PC-3 (cell line): ENCODE measurements around the gene PYROXD2. TPM values are rescaled to one million over a fixed set of nuclear protein-coding genes. Genes with fewer than 3 reads are reported as not detected.

Source experiments
- ATAC-seq: fragments of 200-7000 bp; cut with Tn5 transposase; 2 replicates; pipeline ENCODE4 v1.9.1; 2020; ENCODE audit warnings: mild to moderate bottlenecking, moderate library complexity
- BruUV-seq: library from RNA; stranded (reverse); fragments of 400-500 nt; replicated peaks from 2 replicates; lab custom pipeline; 2021; lab: Mats Ljungman, UMichigan
- CTCF ChIA-PET: fragments of 300-600 bp; sonication (Branson Sonifier 250); formaldehyde crosslinking; loops from one replicate; lab custom pipeline; 2022; ENCODE audit warnings: antibody characterized with exemption; lab: Charles Lee
- POLR2A ChIA-PET: fragments of 300-600 bp; sonication (Branson Sonifier 250); formaldehyde crosslinking; loops from one replicate; lab custom pipeline; 2022; ENCODE audit warnings: antibody characterized with exemption; ENCODE audit not compliant: unreplicated experiment; lab: Charles Lee
- DNase-seq: peaks from one replicate; pipeline ENCODE4 v3.0.0-alpha.2; 2015
- H2AFZ ChIP-seq: fragments of 300-600 bp; sonication (generic); 2 replicates; pipeline ENCODE4 v1.6.0; 2016; ENCODE audit warnings: antibody characterized with exemption, low read length
- H3F3A ChIP-seq: fragments of 300-600 bp; sonication (generic); one replicate; pipeline ENCODE4 v1.6.0; 2017; ENCODE audit warnings: antibody characterized with exemption, low read length, control low read depth, mild to moderate bottlenecking; ENCODE audit not compliant: unreplicated experiment
- H3K27ac ChIP-seq: fragments of 300-600 bp; sonication (generic); 2 replicates; pipeline ENCODE4 v1.5.1; 2016; ENCODE audit warnings: mild to moderate bottlenecking, low read length
- H3K27me3 ChIP-seq: fragments of 300-600 bp; sonication (generic); 2 replicates; pipeline ENCODE4 v1.6.1; 2016; ENCODE audit warnings: low read length, mixed read lengths
- H3K36me3 ChIP-seq: fragments of 300-600 bp; sonication (generic); 2 replicates; pipeline ENCODE4 v1.6.1; 2016; ENCODE audit warnings: low read depth, mixed run types, low read length, mixed read lengths
- H3K4me1 ChIP-seq: fragments of 300-600 bp; sonication (generic); 2 replicates; pipeline ENCODE4 v1.5.1; 2016; ENCODE audit warnings: low read length; ENCODE audit not compliant: insufficient read depth
- H3K4me2 ChIP-seq: fragments of 300-600 bp; sonication (generic); 2 replicates; pipeline ENCODE4 v1.6.0; 2016; ENCODE audit warnings: low read length
- H3K4me3 ChIP-seq: fragments of 300-600 bp; sonication (generic); 2 replicates; pipeline ENCODE4 v1.5.1; 2016; ENCODE audit warnings: mild to moderate bottlenecking, low read length, mixed read lengths
- H3K79me2 ChIP-seq: fragments of 300-600 bp; sonication (generic); 2 replicates; pipeline ENCODE4 v1.6.1; 2017; ENCODE audit warnings: low read length, mixed read lengths
- H3K9ac ChIP-seq: fragments of 300-600 bp; sonication (generic); 2 replicates; pipeline ENCODE4 v1.6.0; 2016; ENCODE audit warnings: mild to moderate bottlenecking, low read length
- H3K9me2 ChIP-seq: fragments of 300-600 bp; sonication (generic); replicated peaks from 2 replicates; pipeline ENCODE4 v1.6.1; 2016; ENCODE audit warnings: mixed run types, low read length, mixed read lengths
- H3K9me3 ChIP-seq: fragments of 300-600 bp; sonication (generic); 2 replicates; pipeline ENCODE4 v1.6.1; 2016; ENCODE audit warnings: low read length, mixed read lengths
- H4K20me1 ChIP-seq: fragments of 300-600 bp; sonication (generic); 2 replicates; pipeline ENCODE4 v1.6.1; 2016; ENCODE audit warnings: low read length, mixed read lengths
- CTCF ChIP-seq: fragments of 300-600 bp; sonication (generic); conservative IDR thresholded peaks from 2 replicates; pipeline ENCODE4 v1.5.1; 2017; ENCODE audit warnings: antibody characterized with exemption, low read depth, mild to moderate bottlenecking, low read length
- EZH2 ChIP-seq: fragments of 300-600 bp; sonication (generic); IDR thresholded peaks from one replicate; pipeline ENCODE4 v1.6.1; 2017; ENCODE audit warnings: antibody characterized with exemption, mild to moderate bottlenecking, low read length; ENCODE audit not compliant: unreplicated experiment
- EZH2phosphoT487 ChIP-seq: fragments of 300-600 bp; sonication (generic); IDR thresholded peaks from 2 replicates; pipeline ENCODE4 v1.6.1; 2018; ENCODE audit warnings: mild to moderate bottlenecking, antibody characterized with exemption, low read length, borderline replicate concordance
- intact Hi-C: fragments of 100-400 bp; cut with micrococcal nuclease; formaldehyde crosslinking; loops from 2 replicates; pipeline ENCODE4 v1.9.0; 2023
- total RNA-seq: library from RNA; depleted of rRNA; stranded (reverse); fragments of >200 nt; gene quantifications from 2 replicates; pipeline ENCODE4 v1.2.3, GENCODE V29; 2014

Gene PYROXD2
- total RNA-seq, 1 experiment from 2014 or later = 3.1 TPM

- no peaks in the 10 kb centered on the region for H3K79me2 ChIP-seq
- H3K4me3 ChIP-seq = no peak overlapping the region
- no peak overlapping the region for H3K27ac ChIP-seq
- H2AFZ ChIP-seq = no peak overlapping the region
- H3K4me1 ChIP-seq = no peaks in the 10 kb centered on the region
- ATAC-seq (no peak), DNase-seq (no peak)
- H3K4me2 ChIP-seq = no peak overlapping the region
- BruUV-seq = no TSS peak
- intact Hi-C loops = no loop called here
- no peaks in the 10 kb centered on the region for H3K27me3 ChIP-seq
- TF ChIP-seq EZH2phosphoT487 (no peak), EZH2 (no peak), CTCF (no peak)
- no peaks in the 10 kb centered on the region for H3K9me2 ChIP-seq
- H3K9me3 ChIP-seq = no peaks in the 10 kb centered on the region
- H3K9ac ChIP-seq = no peak overlapping the region
- H4K20me1 ChIP-seq = no peaks in the 10 kb centered on the region
- no peaks in the 10 kb centered on the region for H3K36me3 ChIP-seq
- ChIA-PET POLR2A (interaction anchor here (0.6 kb wide), 1 partner anchor 13 kb away, joined by 3 read pairs; no protein-coding TSS in a partner anchor), CTCF (no interaction called here)
- no peaks in the 10 kb centered on the region for H3F3A ChIP-seq
These were observed 23.9 kb downstream of the PYROXD2 start for GRCh38 chr10:98391065-98391464.

- Histone ChIP-seq H3K36me3 (no peaks in the 10 kb centered on the region), H3K79me2 (no peaks in the 10 kb centered on the region), H3K4me2 (no peak overlapping the region), H2AFZ (no peak overlapping the region), H3K27me3 (no peaks in the 10 kb centered on the region), H3F3A (no peaks in the 10 kb centered on the region), H4K20me1 (no peaks in the 10 kb centered on the region), H3K27ac (no peak overlapping the region), H3K9me3 (no peaks in the 10 kb centered on the region), H3K9me2 (no peaks in the 10 kb centered on the region), H3K4me1 (no peaks in the 10 kb centered on the region), H3K9ac (no peak overlapping the region), H3K4me3 (no peak overlapping the region)
- TF ChIP-seq EZH2phosphoT487 (no peak), EZH2 (no peak), CTCF (no peak)
- no TSS peak for BruUV-seq
- CTCF ChIA-PET = no interaction called here
- no peak for ATAC-seq
- POLR2A ChIA-PET = no interaction called here
- no peak for DNase-seq
- intact Hi-C loops = no loop called here
These were observed 24.6 kb downstream of the PYROXD2 start for GRCh38 chr10:98390406-98390805.

- no peaks in the 10 kb centered on the region for H3F3A ChIP-seq
These were observed 25.6 kb downstream of the PYROXD2 start for GRCh38 chr10:98389398-98389797.

More at GRCh38 chr10:98389398-98389797, 25.6 kb downstream of the PYROXD2 start:
- Histone ChIP-seq H3K4me3 (no peak overlapping the region), H3K27me3 (no peaks in the 10 kb centered on the region), H3K4me2 (no peak overlapping the region), H3K9me2 (no peaks in the 10 kb centered on the region), H3K36me3 (no peaks in the 10 kb centered on the region), H3K9ac (no peak overlapping the region), H3K9me3 (no peaks in the 10 kb centered on the region), H3K27ac (no peak overlapping the region), H4K20me1 (no peaks in the 10 kb centered on the region), H3K4me1 (no peaks in the 10 kb centered on the region), H2AFZ (no peak overlapping the region), H3K79me2 (no peaks in the 10 kb centered on the region)
- no TSS peak for BruUV-seq
- intact Hi-C loops = no loop called here
- TF ChIP-seq CTCF (no peak), EZH2phosphoT487 (no peak), EZH2 (no peak)
- ChIA-PET POLR2A (no interaction called here), CTCF (no interaction called here)
- ATAC-seq (no peak), DNase-seq (no peak)
